CD4-positive, alpha-beta T cell treated with Interleukin-6 for 4 hours (primary cell): ENCODE measurements around the gene GNAS-AS1.

Source experiments
- DNase-seq: peaks from one replicate; pipeline ENCODE4 v3.0.0-alpha.2; 2020; ENCODE audit warnings: mixed read lengths

GNAS-AS1 gene

GRCh38 chr20:58776109-58776508 is 74.6 kb downstream of the GNAS-AS1 start:
- no peak for DNase-seq

GRCh38 chr20:58775371-58775770 is 75.3 kb downstream of the GNAS-AS1 start:
- DNase-seq = no peak

DNA sequence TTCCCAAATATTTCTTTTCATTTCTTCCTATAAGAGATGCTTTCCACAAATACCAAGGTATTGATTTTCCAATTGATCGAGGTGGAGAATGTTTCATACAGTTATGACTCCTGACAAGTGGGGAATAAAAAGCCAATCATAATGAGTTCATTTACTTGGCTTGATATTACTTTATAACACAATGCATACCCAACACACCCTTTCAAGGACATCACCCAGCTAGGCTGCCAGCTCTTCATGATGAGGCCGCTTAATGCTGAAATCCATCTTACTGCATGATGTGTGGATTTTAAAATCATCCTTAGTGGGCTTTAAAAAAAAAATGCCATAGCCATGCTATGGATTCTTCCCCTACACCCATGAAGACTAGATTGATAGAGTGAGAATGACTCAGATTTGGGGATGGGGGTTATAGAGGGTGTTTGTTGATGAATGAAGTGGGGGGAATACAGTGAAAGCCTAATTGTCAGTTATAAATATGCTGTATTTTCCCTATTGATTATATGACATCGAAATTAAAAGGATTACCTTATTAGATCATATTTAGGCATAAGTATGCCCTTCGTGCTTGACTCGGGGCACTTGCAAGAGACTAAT is 75.9 kb downstream of the GNAS-AS1 start:
- no peak for DNase-seq

GRCh38 chr20:58774214-58774613 is 76.5 kb downstream of the GNAS-AS1 start:
- DNase-seq = no peak

DNA sequence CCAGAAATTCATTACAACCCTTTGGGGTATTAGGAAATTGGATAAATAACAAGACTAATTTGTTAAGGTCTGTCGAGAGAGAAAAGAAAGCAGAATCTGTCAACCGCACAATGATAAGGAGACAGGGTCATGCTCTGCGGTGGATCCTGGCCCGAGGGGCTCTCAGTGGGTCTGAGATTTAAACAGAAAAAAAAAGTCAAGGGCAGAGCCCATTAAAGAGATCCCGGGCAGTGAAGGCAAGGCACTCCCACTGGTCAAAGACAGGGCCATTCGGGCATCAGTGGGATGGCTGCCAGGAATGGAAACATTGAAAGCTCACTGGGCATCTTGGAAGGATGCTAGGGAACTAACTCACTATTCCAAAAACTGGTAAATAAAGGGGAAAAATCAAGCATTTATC is 77.9 kb downstream of the GNAS-AS1 start:
- no peak for DNase-seq
